ENCODE data around the gene MAGI2.
"Not testable (repeated sequence)": the region's sequence is repeated elsewhere in the genome, so short reads cannot be mapped to it uniquely, and the experiment has no call there.

MAGI2 gene

GRCh38 chr7:78587443-78588044 is 865.9 kb downstream of the MAGI2 start:
- DNase-seq (no peak), ATAC-seq (replicated peaks) (no peak)
- Mint-ChIP-seq H3K27me3 (no peaks in the 10 kb centered on the region), H3K27ac (no peak overlapping the region), H3K4me3 (no peak overlapping the region), H3K36me3 (no peaks in the 10 kb centered on the region), H3K4me1 (no peaks in the 10 kb centered on the region), H3K9me3 (peaks cover 0 to 2% of the 10 kb centered on the region in 2 donors)

- no peaks in the 10 kb centered on the region for H3K4me1 Mint-ChIP-seq
- no peak overlapping the region for H3K27ac Mint-ChIP-seq
- peaks cover 0 to 2% of the 10 kb centered on the region in 2 donors for H3K9me3 Mint-ChIP-seq
- H3K36me3 Mint-ChIP-seq, result no peaks in the 10 kb centered on the region
- ATAC-seq (replicated peaks), result no peak
- no peak overlapping the region for H3K4me3 Mint-ChIP-seq
- H3K27me3 Mint-ChIP-seq, result no peaks in the 10 kb centered on the region
- DNase-seq, result no peak
Observed at GRCh38 chr7:78585980-78586379, 867.5 kb downstream of the MAGI2 start.

- no peaks in the 10 kb centered on the region for H3K4me1 Mint-ChIP-seq
- no peaks in the 10 kb centered on the region for H3K36me3 Mint-ChIP-seq
- DNase-seq (no peak), ATAC-seq (replicated peaks) (no peak)
- H3K4me3 Mint-ChIP-seq, result no peak overlapping the region
- peaks cover 0 to under 1% of the 10 kb centered on the region in 2 donors for H3K9me3 Mint-ChIP-seq
- no peak overlapping the region for H3K27ac Mint-ChIP-seq
- no peaks in the 10 kb centered on the region for H3K27me3 Mint-ChIP-seq
Observed at GRCh38 chr7:78578686-78579085, 874.8 kb downstream of the MAGI2 start.

GRCh38 chr7:78577174-78577952 is 876.1 kb downstream of the MAGI2 start:
- not testable (repeated sequence) for H3K4me3 Mint-ChIP-seq; H3K27ac Mint-ChIP-seq; H3K27me3 Mint-ChIP-seq; ATAC-seq (replicated peaks); H3K4me1 Mint-ChIP-seq; DNase-seq; H3K9me3 Mint-ChIP-seq; H3K36me3 Mint-ChIP-seq

- H3K4me1 Mint-ChIP-seq, result no peaks in the 10 kb centered on the region
- no peaks in the 10 kb centered on the region for H3K36me3 Mint-ChIP-seq
- H3K4me3 Mint-ChIP-seq, result no peak overlapping the region
- H3K27me3 Mint-ChIP-seq, result no peaks in the 10 kb centered on the region
- ATAC-seq (replicated peaks) (no peak), DNase-seq (no peak)
- H3K9me3 Mint-ChIP-seq, result no peaks in the 10 kb centered on the region
- H3K27ac Mint-ChIP-seq, result no peak overlapping the region
Observed at GRCh38 chr7:78576236-78576635, 877.2 kb downstream of the MAGI2 start.

- H3K9me3 Mint-ChIP-seq, result no peaks in the 10 kb centered on the region
- H3K27me3 Mint-ChIP-seq, result no peaks in the 10 kb centered on the region
- ATAC-seq (replicated peaks), result no peak
- no peaks in the 10 kb centered on the region for H3K4me1 Mint-ChIP-seq
- no peaks in the 10 kb centered on the region for H3K36me3 Mint-ChIP-seq
- no peak overlapping the region for H3K27ac Mint-ChIP-seq
- DNase-seq, result no peak
- H3K4me3 Mint-ChIP-seq, result no peak overlapping the region
Observed at GRCh38 chr7:78571292-78571691, 882.2 kb downstream of the MAGI2 start.

GRCh38 chr7:78568690-78569089 is 884.8 kb downstream of the MAGI2 start:
- no peak for ATAC-seq (replicated peaks)
- Mint-ChIP-seq H3K27me3 (no peaks in the 10 kb centered on the region), H3K27ac (no peak overlapping the region), H3K4me1 (no peaks in the 10 kb centered on the region), H3K9me3 (no peaks in the 10 kb centered on the region), H3K36me3 (no peaks in the 10 kb centered on the region), H3K4me3 (no peak overlapping the region)
- no peak for DNase-seq

GRCh38 chr7:78567836-78568235 is 885.6 kb downstream of the MAGI2 start:
- H3K4me1 Mint-ChIP-seq, result no peaks in the 10 kb centered on the region
- no peak for ATAC-seq (replicated peaks)
- no peaks in the 10 kb centered on the region for H3K36me3 Mint-ChIP-seq
- H3K4me3 Mint-ChIP-seq, result no peak overlapping the region
- H3K27me3 Mint-ChIP-seq, result no peaks in the 10 kb centered on the region
- H3K27ac Mint-ChIP-seq, result no peak overlapping the region
- no peak for DNase-seq
- H3K9me3 Mint-ChIP-seq, result no peaks in the 10 kb centered on the region

- DNase-seq (no peak), ATAC-seq (replicated peaks) (no peak)
- no peaks in the 10 kb centered on the region for H3K4me1 Mint-ChIP-seq
- no peaks in the 10 kb centered on the region for H3K9me3 Mint-ChIP-seq
- no peak overlapping the region for H3K4me3 Mint-ChIP-seq
- H3K27me3 Mint-ChIP-seq, result no peaks in the 10 kb centered on the region
- no peaks in the 10 kb centered on the region for H3K36me3 Mint-ChIP-seq
- no peak overlapping the region for H3K27ac Mint-ChIP-seq
Observed at GRCh38 chr7:78565784-78566183, 887.7 kb downstream of the MAGI2 start.

GRCh38 chr7:78563191-78563590 is 890.3 kb downstream of the MAGI2 start:
- Mint-ChIP-seq H3K36me3 (no peaks in the 10 kb centered on the region), H3K27me3 (no peaks in the 10 kb centered on the region), H3K4me3 (no peak overlapping the region), H3K27ac (no peak overlapping the region), H3K9me3 (no peaks in the 10 kb centered on the region), H3K4me1 (no peaks in the 10 kb centered on the region)
- DNase-seq, result no peak
- ATAC-seq (replicated peaks), result no peak

GRCh38 chr7:78562191-78562590 is 891.3 kb downstream of the MAGI2 start:
- no peak overlapping the region for H3K27ac Mint-ChIP-seq
- H3K4me1 Mint-ChIP-seq, result no peaks in the 10 kb centered on the region
- no peaks in the 10 kb centered on the region for H3K36me3 Mint-ChIP-seq
- ATAC-seq (replicated peaks) (no peak), DNase-seq (no peak)
- H3K27me3 Mint-ChIP-seq, result no peaks in the 10 kb centered on the region
- H3K9me3 Mint-ChIP-seq, result no peaks in the 10 kb centered on the region
- no peak overlapping the region for H3K4me3 Mint-ChIP-seq

GRCh38 chr7:78558566-78558965 is 894.9 kb downstream of the MAGI2 start:
- Mint-ChIP-seq H3K36me3 (no peaks in the 10 kb centered on the region), H3K27me3 (no peaks in the 10 kb centered on the region), H3K4me3 (no peak overlapping the region), H3K9me3 (no peaks in the 10 kb centered on the region), H3K4me1 (no peaks in the 10 kb centered on the region), H3K27ac (no peak overlapping the region)
- no peak for ATAC-seq (replicated peaks)
- DNase-seq, result no peak

GRCh38 chr7:78543976-78544375 is 909.5 kb downstream of the MAGI2 start:
- Mint-ChIP-seq H3K9me3 (no peaks in the 10 kb centered on the region), H3K27me3 (no peaks in the 10 kb centered on the region), H3K4me3 (no peak overlapping the region), H3K36me3 (no peaks in the 10 kb centered on the region), H3K27ac (no peak overlapping the region), H3K4me1 (no peaks in the 10 kb centered on the region)
- ATAC-seq (replicated peaks), result no peak
- DNase-seq, result no peak

GRCh38 chr7:78542981-78543380 is 910.5 kb downstream of the MAGI2 start:
- ATAC-seq (replicated peaks), result no peak
- no peak for DNase-seq

GRCh38 chr7:78542541-78542940 is 910.9 kb downstream of the MAGI2 start:
- Mint-ChIP-seq H3K9me3 (peaks cover 3 to 8% of the 10 kb centered on the region in 2 donors), H3K4me1 (no peaks in the 10 kb centered on the region), H3K36me3 (no peaks in the 10 kb centered on the region), H3K27me3 (no peaks in the 10 kb centered on the region), H3K27ac (no peak overlapping the region), H3K4me3 (no peak overlapping the region)
- DNase-seq (no peak), ATAC-seq (replicated peaks) (no peak)

More at GRCh38 chr7:78542981-78543380, 910.5 kb downstream of the MAGI2 start:
- H3K36me3 Mint-ChIP-seq, result no peaks in the 10 kb centered on the region
- no peaks in the 10 kb centered on the region for H3K4me1 Mint-ChIP-seq
- no peak overlapping the region for H3K4me3 Mint-ChIP-seq
- H3K9me3 Mint-ChIP-seq, result peaks cover 2 to 4% of the 10 kb centered on the region in 2 donors
- no peaks in the 10 kb centered on the region for H3K27me3 Mint-ChIP-seq
- H3K27ac Mint-ChIP-seq, result no peak overlapping the region
